GM18511 (cell line): ENCODE measurements around the gene TFAM.

ENCODE experiments used
- ATAC-seq: cut with Tn5 transposase; IDR thresholded peaks from one replicate; pipeline ENCODE4 v1.9.1; 2021; ENCODE audit warnings: mild to moderate bottlenecking, moderate library complexity; ENCODE audit not compliant: unreplicated experiment

Gene TFAM

DNA sequence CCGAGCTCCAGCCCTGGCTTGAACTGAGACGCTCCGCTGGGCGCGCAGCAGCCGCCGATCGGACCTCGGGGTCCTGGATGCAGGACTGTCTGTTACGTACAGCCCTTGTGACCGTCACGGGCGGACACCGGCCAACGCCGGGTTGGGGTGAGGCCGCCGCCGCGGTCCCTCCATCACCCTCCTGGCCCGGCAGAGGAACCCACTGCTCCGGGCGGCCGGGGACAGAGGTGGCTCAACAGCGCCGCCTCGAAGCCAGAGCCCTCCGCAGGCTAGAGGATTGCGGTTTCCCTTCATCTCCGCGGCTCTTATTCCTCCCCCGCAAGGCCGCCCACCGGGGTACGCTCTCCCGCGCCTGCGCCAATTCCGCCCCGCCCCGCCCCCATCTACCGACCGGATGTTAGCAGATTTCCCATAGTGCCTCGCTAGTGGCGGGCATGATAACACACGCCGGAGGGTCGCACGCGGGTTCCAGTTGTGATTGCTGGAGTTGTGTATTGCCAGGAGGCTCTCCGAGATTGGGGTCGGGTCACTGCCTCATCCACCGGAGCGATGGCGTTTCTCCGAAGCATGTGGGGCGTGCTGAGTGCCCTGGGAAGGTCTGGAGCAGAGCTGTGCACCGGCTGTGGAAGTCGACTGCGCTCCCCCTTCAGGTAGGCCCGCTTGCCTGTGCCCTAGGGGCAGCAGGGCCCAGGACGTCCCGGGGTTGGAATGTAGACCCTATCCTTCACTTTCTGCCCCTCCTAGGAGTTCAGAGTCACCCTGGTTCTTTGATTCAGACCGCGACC is at the start of gene TFAM:
TFAM (plus strand) TSS at position 412 of the 785 bp plus-strand sequence; CDS start at position 550, 138 bp downstream.
- peak; percentile 91 for ATAC-seq

DNA sequence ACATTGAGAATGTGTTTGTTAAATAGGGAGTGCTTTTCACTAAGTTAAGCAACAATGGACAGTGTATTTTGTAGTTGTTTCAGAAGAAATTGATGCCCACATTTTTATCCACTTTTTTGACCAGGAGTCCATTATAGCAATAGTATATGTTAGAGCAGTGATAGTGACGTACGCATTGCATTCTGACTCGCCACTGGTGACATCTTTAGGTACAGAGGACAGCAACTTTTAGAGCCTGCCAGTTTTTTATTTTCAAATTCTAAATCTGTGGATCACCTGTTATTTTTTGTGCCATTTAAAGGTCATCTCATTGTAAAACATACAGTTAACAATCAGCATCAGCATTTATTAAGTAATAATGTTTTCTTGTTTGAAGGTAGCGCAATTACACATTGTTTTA is 49.0 kb upstream of the TFAM start:
- no peak for ATAC-seq

DNA sequence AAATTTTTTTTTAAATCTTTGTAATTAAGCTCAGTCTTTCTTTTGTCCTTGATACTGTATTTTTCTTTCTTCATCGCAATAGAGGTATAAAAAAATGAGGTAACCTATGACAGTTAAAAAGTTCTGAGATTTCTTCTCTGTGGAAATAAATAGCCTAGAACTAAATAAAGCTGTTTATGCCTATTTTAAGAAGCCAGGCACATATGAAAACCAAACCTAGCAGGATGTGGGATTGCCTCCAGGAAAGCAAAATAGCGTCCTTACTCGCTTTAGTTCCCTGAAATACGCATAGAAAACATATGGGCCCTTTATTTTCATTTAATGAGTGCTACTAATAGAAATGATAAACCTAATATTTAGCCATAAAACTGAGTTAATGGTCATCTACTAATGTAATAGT is 43.8 kb upstream of the TFAM start:
- ATAC-seq: no peak

DNA sequence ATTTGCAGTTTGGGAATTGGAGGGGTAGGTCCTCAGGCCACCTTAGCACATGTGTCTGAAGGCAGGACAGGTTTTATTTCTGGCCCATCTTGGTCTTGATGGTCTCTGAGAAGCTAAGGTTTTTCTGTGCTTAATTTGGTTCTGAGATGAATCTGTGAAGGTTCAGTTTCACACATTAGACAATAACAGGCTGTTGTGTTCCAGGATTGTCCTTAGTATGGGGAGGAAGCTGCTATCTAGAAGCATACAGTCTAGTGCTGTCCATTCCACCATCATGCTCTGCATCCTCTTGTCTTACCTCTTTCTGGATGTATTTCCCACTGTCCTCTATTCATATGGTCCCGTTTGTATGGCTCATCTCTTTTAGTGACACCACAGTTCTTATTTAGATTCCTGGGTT is 43.3 kb upstream of the TFAM start:
- peak; percentile 51 for ATAC-seq

DNA sequence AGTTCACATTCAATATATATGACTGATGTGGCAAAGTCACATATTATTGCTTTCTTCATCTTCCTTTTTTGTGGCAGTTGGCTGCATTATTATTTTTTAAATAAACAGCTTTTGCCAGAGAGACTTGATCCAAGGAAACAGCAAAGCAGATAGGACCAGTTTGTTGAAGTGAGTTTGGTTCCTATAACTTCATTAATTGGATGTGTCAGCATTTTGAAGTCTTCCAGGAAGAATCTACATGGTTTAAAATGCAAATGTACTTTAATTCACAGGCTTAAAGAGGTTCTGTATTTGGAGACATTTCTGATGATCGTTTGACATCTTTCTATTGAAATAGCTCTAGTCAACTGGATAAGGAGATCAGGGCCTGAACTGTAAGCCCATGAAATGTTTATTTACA is 37.2 kb upstream of the TFAM start:
- no peak for ATAC-seq

DNA sequence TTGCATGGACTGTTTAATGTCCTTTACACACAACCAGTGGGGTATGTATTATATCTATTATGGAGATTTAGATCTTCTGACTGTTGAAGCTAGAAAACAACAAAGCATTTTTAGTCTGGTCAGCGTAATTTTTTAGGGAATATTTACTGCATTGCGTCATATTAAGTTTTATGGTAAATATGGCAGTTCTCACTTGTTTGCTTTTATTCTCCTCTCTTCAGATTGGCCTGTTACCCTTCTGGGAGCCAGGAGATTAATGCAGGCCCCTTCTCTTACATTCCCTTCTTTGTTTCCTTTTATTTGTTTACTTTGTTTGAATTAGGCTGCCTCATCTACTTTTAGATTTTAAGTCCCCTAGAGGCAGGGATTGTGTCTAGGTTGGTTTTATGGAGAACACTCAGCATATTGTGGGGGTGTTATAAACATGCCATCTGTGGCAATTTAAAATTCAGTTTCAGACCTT is 36.6 kb upstream of the TFAM start:
- no peak for ATAC-seq

DNA sequence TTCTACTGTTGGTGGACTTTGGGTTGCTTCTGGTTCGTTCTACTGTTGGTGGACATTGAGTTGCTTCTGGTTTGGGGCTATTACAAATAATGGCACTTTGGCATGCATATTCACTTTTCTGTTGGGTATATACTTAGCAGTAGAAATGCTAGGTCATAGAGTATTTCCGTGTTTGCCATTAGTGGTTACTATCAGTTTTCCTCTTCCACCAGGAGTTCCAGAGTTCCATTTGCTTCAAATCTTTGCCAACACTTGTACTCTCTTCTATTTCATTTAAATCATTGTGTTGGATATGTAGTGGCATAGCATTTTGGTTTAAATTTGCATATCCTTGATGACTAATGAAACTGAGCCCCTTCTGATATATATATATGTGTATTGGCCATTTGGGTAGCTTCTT is 35.2 kb upstream of the TFAM start:
- no peak for ATAC-seq

DNA sequence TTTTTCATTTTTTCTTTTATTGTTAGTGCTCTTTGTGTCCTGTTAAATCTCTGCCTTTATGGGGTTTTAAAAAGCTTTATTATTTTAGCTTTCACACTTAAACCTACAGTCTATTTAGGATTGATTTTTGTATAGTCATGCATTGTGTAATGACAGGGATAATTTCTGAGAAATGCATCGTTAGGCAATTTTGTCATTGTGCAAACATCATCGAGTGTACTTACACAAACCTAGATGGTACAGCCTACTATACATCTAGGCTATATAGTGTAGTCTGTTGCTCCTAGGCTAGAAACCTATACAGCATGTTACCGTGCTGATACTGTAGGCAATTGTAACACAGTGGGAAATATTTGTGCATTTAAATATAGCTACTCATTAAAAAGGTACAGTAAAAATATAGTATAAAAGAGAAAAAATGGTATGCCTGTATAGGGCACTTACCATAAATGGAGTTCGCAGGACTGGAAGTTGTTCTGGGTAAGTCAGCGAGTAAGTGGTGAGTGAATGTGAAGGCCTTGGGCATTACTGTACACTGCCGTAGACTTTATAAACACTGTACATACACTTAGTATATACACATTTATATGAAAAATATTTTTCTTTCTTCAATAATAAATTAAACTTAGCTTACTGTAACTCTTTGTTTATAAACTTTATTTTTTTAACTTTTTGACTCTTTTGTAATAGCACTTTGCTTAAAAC is 34.4 kb upstream of the TFAM start:
- ATAC-seq: no peak

DNA sequence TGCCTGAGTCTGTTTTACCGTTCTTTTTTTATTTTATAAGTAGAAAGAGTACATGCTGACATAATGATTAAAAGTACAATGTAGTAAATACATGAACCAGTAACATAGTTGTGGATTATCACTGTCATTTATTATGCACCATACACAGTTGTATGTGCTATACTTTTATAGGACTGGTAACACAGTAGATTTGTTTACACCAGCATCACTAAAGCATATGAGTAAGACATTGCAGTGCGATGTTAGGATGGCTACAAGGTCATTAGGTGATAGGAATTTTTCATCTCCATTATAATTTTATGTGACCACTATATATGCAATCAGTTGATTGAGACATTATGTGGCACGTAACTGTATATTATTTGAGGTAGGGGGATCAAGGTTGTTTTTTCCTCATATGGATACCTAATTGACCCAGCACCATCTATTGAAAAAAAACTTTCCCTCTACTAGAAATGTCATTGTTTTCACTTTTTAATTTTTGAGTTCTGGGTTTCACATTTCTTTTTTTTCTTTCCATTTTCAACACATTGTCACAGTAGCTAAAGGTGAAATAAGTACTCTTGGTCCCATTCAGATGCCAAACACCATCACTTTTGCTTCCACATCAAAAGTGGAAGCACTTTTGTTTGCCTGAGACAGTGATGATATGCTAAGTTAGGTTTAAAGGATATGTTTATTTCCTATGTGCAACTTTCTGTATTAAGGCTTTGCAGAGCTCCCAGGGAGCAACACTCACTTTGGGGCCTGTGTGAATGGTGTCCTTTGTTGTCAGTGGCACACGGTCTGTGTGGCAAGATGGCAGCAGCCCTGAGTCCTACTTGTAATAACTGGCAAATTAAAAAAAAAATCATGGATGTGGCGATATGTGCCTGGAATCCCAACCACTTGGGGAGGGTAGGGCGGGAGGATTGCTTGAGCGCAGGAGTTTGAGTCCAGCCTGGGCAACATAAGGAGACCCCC is 33.3 kb upstream of the TFAM start:
- no peak for ATAC-seq

DNA sequence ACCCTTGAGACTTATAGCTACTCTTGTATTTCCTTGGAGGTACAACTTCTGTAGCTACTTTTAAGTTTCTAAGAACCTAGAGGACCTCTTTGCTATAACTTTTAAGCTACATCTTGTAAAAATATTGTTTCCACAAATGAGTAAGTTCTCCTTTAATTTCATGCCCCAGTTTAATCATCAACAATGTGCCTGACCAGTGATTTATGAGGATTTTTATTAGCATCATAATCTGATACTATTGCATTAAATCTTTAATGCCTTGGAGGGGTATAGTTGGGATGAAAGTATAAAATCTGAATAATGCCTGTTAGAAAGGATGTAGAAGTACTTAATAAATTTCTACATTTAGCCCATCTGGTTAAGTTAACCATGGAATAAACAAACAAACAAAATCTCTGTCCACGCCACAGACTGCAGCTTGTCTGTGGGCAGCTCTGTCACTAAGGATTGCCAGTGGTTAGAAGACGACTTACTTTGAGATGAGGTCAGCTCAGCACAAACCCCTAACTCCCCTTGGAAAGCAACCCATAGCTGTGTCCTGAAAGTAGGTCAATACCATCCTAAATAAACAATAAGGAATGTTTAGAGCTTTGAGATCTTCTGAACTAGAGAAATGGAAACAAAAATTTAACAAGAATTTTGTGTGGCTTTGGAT is 32.1 kb upstream of the TFAM start:
- ATAC-seq: no peak

DNA sequence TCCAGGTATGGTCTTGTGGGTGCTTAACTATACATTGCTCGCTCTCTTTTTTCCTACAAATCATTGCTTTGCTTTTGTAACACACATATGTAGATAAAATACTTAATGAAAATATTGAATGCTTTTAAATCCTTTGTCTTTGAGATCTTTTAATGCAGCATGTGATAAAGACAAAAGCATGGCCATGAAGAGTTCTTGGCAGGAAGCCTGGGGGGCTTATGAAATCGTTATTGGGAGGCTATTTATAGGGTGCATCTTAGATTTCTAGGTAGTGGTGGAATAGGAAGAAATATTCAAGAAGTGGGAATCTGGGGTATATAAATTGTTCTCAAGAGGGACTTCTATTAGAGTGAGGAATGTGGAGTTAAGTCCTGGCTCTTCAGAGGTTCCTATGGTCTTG is 28.5 kb upstream of the TFAM start:
- ATAC-seq: no peak

DNA sequence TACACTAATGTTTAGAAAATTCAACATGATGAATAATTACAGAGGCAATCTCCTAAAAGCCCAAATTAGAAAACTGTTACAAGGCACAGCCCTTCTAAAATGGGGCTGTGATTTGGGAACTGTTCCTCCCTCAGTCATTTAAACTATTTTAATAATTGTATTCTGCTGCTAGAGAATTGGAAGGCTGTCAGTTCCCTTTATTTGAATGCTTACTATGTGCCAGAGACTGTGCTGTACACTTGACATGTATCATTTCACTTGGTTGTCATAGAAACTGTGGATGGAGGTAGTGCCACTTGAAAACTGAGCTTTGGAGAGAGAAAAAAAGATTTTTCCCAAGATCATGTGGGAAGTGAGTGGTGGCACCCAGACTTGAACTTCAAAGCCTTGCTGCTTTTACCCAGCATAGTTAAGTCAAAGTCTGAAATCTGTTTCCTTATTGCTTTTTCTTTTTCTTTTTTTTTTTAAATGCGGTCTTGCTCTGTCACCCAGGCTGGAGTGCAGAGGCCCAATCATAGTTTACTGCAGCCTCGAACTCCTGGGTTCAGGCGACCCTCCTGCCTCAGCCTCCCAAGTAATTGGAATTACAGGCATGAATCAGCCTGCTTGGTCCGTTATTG is 26.8 kb upstream of the TFAM start:
- ATAC-seq: no peak

DNA sequence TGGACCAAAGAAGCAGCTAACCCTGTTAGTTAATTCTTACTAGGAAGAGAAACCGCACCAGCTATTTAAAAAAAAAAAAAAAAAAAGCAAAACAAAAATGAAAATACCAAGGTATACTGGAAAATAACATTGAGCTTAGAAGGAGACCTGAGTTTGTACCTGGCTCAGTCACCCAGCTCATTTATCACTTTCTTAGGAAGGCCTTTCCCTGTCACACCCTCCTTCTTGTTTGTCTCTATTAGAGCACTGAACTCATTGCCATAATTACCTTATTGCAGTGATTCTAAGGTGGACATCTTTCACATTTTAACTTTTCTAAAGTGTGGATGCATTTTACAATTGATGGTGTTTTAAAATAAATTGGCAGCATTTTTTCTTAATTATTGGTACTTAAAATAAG is 26.3 kb upstream of the TFAM start:
- no peak for ATAC-seq

DNA sequence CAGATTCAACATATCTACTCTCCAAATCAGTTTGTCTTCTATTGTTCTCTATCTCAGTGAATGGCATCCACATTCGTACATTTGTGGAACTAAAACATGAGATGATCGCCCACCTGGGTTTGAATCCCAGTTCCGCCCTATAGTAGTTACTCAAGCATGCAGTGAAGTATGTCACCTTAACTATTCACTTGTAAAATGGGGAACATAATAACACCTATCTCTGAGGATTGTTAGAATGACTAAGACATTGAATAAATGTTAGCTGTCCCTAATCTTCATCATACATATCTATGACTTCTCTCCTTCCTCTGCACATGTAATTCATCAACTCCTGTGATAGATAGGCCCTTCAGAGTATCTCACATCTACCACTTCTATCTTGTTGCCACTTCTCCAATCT is 25.7 kb upstream of the TFAM start:
- ATAC-seq: no peak

DNA sequence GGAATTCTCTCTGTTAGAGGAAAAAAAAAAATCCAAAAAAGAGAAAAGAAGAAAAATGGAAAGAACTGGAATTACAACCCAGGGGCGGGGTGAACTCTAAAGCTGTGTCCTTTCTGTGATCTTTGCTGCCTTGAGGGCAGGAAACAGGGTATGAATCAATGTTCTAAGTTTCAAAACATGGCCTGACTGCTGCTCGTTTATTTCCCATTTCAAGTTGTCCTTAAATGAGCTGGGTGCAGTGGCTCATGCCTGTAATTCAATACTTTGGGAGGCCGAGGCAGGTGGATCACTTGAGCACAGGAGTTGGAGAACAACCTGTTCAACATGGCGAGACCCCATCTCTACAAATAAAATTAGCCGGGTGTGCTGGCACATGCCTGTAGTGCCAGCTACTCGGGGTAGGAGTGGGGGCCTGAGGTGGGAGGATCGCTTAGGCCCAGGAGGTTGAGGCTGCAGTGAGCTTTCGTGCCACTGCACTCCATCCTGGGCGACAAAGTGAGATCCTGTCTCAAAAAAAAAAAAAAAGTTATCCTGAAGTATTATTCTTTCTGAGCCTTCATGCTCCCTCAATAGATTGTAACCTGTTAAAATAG is 24.7 kb upstream of the TFAM start:
- ATAC-seq: no peak

DNA sequence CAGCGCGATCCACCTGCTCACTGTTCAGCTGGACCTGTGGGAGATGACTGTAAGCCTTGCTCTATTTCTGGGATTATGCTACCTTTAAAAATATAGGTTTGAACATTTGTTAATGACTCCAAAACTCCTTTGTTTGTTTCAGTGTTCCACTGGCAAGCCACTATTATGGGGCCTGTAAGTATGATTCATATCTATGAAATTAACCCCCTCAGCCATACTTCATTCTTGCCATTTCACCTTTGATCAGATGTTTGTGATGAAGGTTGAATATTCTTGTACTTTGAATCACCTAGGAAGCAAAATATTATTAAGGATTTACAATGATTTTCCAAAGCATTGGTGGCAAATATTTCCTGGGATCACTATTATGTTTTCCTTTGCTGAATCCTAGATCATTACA is 23.9 kb upstream of the TFAM start:
- no peak for ATAC-seq

DNA sequence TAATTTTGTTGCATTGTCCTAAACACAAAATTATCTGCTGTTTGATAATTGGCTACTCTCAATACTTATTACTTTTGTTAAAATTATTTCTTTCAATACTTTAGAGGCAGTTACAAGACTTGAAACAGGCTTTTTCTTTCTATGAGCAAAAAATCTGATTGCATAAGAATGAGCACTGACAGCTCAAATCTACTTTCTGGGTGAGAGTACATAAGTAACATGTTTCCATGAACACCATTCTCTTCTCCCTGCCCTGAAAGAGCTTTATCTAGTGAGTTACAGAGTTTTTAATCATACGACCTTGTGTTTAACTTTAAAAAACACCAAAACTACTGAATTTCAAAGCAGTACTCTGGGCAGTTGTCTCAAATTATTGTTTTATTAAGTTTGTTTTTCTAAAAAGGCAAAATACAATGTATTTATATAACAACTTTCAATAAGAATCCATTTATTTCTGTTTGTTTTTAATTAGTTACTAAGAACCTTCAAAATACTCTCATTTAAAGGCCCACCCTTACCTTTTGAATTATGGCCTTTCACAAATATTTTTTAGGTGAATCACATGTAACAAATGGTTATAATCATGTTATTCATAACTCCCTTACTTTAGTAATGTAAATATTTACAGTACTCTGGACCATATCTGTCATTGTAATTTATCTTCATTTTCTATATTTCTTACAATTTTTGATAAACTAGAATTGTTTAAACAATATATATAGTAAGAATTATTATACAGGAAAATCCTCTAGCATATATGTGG is 23.0 kb upstream of the TFAM start:
- no peak for ATAC-seq

DNA sequence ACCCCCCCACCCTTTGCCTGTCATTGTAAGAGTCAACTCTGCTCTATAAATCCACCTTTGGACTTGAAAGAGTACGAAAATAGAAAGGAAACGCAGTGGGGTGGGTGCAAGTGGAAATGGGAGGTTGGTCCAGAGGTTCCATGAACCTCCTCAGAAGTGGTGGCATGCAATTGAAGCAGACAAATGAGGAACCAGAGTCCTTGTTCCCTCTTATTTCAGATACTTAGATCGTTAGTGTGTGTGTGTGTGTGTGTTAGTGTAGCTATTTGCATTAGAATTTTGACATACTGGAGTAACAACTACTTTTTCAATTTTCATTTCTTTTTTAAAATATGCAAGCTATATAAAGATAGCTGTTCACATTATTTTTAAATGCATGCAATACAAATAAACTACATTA is 18.1 kb upstream of the TFAM start:
- no peak for ATAC-seq

DNA sequence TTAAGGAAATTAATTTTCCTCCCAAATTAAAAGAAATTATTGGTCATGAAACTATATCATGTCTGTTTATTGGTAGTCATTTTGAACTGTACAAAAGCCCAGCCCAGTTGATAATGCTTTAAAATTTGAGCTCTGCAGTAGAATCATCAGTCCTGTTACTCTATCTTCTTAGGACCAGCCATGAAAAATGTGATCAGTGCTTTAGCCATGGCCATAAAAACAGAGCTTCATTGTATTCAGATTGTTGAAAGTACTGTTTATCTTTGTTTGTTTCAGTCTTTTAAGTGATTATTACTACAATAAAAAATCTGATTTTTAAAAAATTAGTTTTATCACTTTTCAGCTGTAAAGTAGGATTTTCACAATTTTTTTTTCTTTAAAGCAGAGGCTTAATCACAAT is 13.7 kb upstream of the TFAM start:
- ATAC-seq: no peak
